Colonic mucosa (tissue), 4 donors: ENCODE data around the gene GRID1. TPM values are rescaled to one million over a fixed set of nuclear protein-coding genes. Genes with fewer than 3 reads are reported as not detected.

Experiments used
- DNase-seq: peaks from one replicate; pipeline ENCODE4 v3.0.0-alpha.2; 2020
- H3K27ac ChIP-seq: fragments of 200-600 bp; one replicate; pipeline ENCODE4 v1.8.0; 2021
- H3K27me3 ChIP-seq: fragments of 200-600 bp; one replicate; pipeline ENCODE4 v1.8.0; 2021
- H3K36me3 ChIP-seq: fragments of 200-600 bp; one replicate; pipeline ENCODE4 v1.8.0; 2021
- H3K4me1 ChIP-seq: fragments of 200-600 bp; one replicate; pipeline ENCODE4 v1.8.0; 2021; ENCODE audit warnings: mild to moderate bottlenecking
- H3K4me3 ChIP-seq: fragments of 200-600 bp; one replicate; pipeline ENCODE4 v1.8.0; 2021
- H3K9ac ChIP-seq, 2 donors: one replicate each; pipeline ENCODE4 v1.7.0; 2013; ENCODE audit warnings: control low read depth in 2 of 2, low read depth in 2 of 2, low read length in 2 of 2
- H3K9me3 ChIP-seq: fragments of 200-600 bp; one replicate; pipeline ENCODE4 v1.8.0; 2021
- CTCF ChIP-seq: fragments of 200-600 bp; IDR thresholded peaks from one replicate; pipeline ENCODE4 v1.8.0; 2022; ENCODE audit warnings: antibody characterized with exemption, mild to moderate bottlenecking
- intact Hi-C: fragments of 100-400 bp; cut with DNase I; formaldehyde crosslinking; loops from one replicate; pipeline ENCODE4 v1.14.1; 2022
- total RNA-seq, 2 donors: library from RNA; stranded (reverse); fragmentation: NEBNext Ultra II Directional in 1 of 2; extraction: Animal tissue kit (Norgen Biotek cat#: 25700) in 1 of 2; gene quantifications; one replicate each; pipeline ENCODE4 v1.2.1, GENCODE V29; 2021
- donor health status: healthy.
- donor health status: DM: no; HTN: no; CAD: no.
- donor health status: DM: no; HTN: no; CAD: no.

Gene GRID1
- total RNA-seq, 2 donors from 2014 or later: 0.30 to 0.37 TPM

GRCh38 chr10:86188796-86189558 lies 177.6 kb downstream of the GRID1 start:
- no peak overlapping the region for H3K9ac ChIP-seq
- no peak overlapping the region for H3K4me3 ChIP-seq
- no peak overlapping the region for H3K27ac ChIP-seq
- H3K4me1 ChIP-seq: no peaks in the 10 kb centered on the region
- no peak for TF ChIP-seq CTCF
- H3K36me3 ChIP-seq: no peaks in the 10 kb centered on the region
- H3K27me3 ChIP-seq: no peaks in the 10 kb centered on the region
- intact Hi-C loops: no loop called here
- no peaks in the 10 kb centered on the region for H3K9me3 ChIP-seq
- DNase-seq: no peak

- no peak for DNase-seq
- no peaks in the 10 kb centered on the region for H3K4me1 ChIP-seq
- no peak overlapping the region for H3K4me3 ChIP-seq
- no peak overlapping the region for H3K9ac ChIP-seq
- H3K27ac ChIP-seq: no peak overlapping the region
- no peaks in the 10 kb centered on the region for H3K27me3 ChIP-seq
- H3K36me3 ChIP-seq: no peaks in the 10 kb centered on the region
- intact Hi-C loops: no loop called here
- H3K9me3 ChIP-seq: no peaks in the 10 kb centered on the region
- no peak for TF ChIP-seq CTCF
Observed at GRCh38 chr10:86188326-86188725, 178.3 kb downstream of the GRID1 start.

GRCh38 chr10:86187499-86188239 lies 178.9 kb downstream of the GRID1 start:
- Histone ChIP-seq H3K9ac (no peak overlapping the region), H3K27me3 (no peaks in the 10 kb centered on the region), H3K4me3 (no peak overlapping the region), H3K36me3 (no peaks in the 10 kb centered on the region), H3K4me1 (no peaks in the 10 kb centered on the region), H3K9me3 (no peaks in the 10 kb centered on the region), H3K27ac (no peak overlapping the region)
- intact Hi-C loops: no loop called here
- no peak for DNase-seq
- no peak for TF ChIP-seq CTCF

- intact Hi-C loops: no loop called here
Observed at GRCh38 chr10:86186633-86187032, 180.0 kb downstream of the GRID1 start.

GRCh38 chr10:86182595-86182994 lies 184.0 kb downstream of the GRID1 start:
- DNase-seq: no peak
- Histone ChIP-seq H3K9me3 (no peaks in the 10 kb centered on the region), H3K9ac (no peak overlapping the region), H3K4me1 (no peaks in the 10 kb centered on the region), H3K27me3 (no peaks in the 10 kb centered on the region), H3K27ac (no peak overlapping the region), H3K36me3 (no peaks in the 10 kb centered on the region), H3K4me3 (no peak overlapping the region)
- intact Hi-C loops: no loop called here
- TF ChIP-seq CTCF: no peak

More at GRCh38 chr10:86186633-86187032, 180.0 kb downstream of the GRID1 start:
- Histone ChIP-seq H3K4me3 (no peak overlapping the region), H3K9me3 (no peaks in the 10 kb centered on the region), H3K27me3 (no peaks in the 10 kb centered on the region), H3K27ac (no peak overlapping the region), H3K9ac (no peak overlapping the region), H3K4me1 (no peaks in the 10 kb centered on the region), H3K36me3 (no peaks in the 10 kb centered on the region)
- TF ChIP-seq CTCF: no peak
- no peak for DNase-seq
